Measurements from ENCODE around the gene C11orf91.

C11orf91 gene

GRCh38 chr11:33724644-33725035, 24.0 kb upstream of the C11orf91 start:
- no peak overlapping the region for H3K27ac ChIP-seq

GRCh38 chr11:33723238-33723881, 22.7 kb upstream of the C11orf91 start:
- TF ChIP-seq CTCF (conservative IDR thresholded peaks at IDR 0.05), result no peak
- H3K27ac ChIP-seq, result no peak overlapping the region

More at GRCh38 chr11:33724644-33725035, 24.0 kb upstream of the C11orf91 start:
- TF ChIP-seq CTCF (conservative IDR thresholded peaks at IDR 0.05), result no peak

- no peak for TF ChIP-seq CTCF (conservative IDR thresholded peaks at IDR 0.05)
- H3K27ac ChIP-seq, result no peak overlapping the region
Measured at GRCh38 chr11:33722590-33723234, 22.1 kb upstream of the C11orf91 start.

- no peak overlapping the region for H3K27ac ChIP-seq
- no peak for TF ChIP-seq CTCF (conservative IDR thresholded peaks at IDR 0.05)
Measured at GRCh38 chr11:33721984-33722383, 21.4 kb upstream of the C11orf91 start.

GRCh38 chr11:33721426-33721825, 20.8 kb upstream of the C11orf91 start:
- TF ChIP-seq CTCF (conservative IDR thresholded peaks at IDR 0.05), result no peak
- H3K27ac ChIP-seq, result no peak overlapping the region

- no peak overlapping the region for H3K27ac ChIP-seq
Measured at GRCh38 chr11:33719587-33719986, 19.0 kb upstream of the C11orf91 start.

GRCh38 chr11:33718440-33718839, 17.8 kb upstream of the C11orf91 start:
- no peak overlapping the region for H3K27ac ChIP-seq
- no peak for TF ChIP-seq CTCF (conservative IDR thresholded peaks at IDR 0.05)

More at GRCh38 chr11:33719587-33719986, 19.0 kb upstream of the C11orf91 start:
- TF ChIP-seq CTCF (conservative IDR thresholded peaks at IDR 0.05), result no peak
